Body of pancreas (tissue), 4 donors: ENCODE data around the gene PAK4.

Experiments
- CTCF ChIP-seq, 7 experiments: fragments of 450-650 bp in 4 of 7; fragments of 200-600 bp in 3 of 7; sonication (generic) in 3 of 7; IDR thresholded peaks; one replicate each; pipeline ENCODE4 v1.5.1; 2016 to 2019; ENCODE audit warnings: antibody characterized with exemption in 7 of 7
- POLR2A ChIP-seq, 3 donors: fragments of 450-650 bp; IDR thresholded peaks; one replicate each; pipeline ENCODE4 v1.6.1; 2016; ENCODE audit warnings: antibody characterized with exemption in 3 of 3, mild to moderate bottlenecking in 2 of 3

- no peak for TF ChIP-seq POLR2A (IDR thresholded peaks at IDR 0.05)
- no peak for TF ChIP-seq CTCF (IDR thresholded peaks at IDR 0.05)
Measured at GRCh38 chr19:39181500-39182173, 56.1 kb downstream of the PAK4 start.
